IPS-20b (cell line): ENCODE results near the gene PKP2.

Source experiments
- H3K27ac ChIP-seq: one replicate; pipeline ENCODE4 v1.5.1; 2013; ENCODE audit warnings: low read length
- H3K27me3 ChIP-seq: 2 replicates; pipeline ENCODE4 v1.6.1; 2013; ENCODE audit warnings: mild to moderate bottlenecking, low read length, inconsistent platforms; ENCODE audit not compliant: insufficient read depth
- H3K36me3 ChIP-seq: 2 replicates; pipeline ENCODE4 v1.6.1; 2013; ENCODE audit warnings: low read depth, mild to moderate bottlenecking, inconsistent platforms, low read length, moderate library complexity; ENCODE audit not compliant: insufficient read depth
- H3K4me1 ChIP-seq: 2 replicates; pipeline ENCODE4 v1.6.1; 2013; ENCODE audit warnings: mild to moderate bottlenecking, control low read depth, inconsistent platforms, low read length, moderate library complexity; ENCODE audit not compliant: insufficient read depth
- H3K4me3 ChIP-seq: 2 replicates; pipeline ENCODE4 v1.5.1; 2013; ENCODE audit warnings: mild to moderate bottlenecking, low read length, inconsistent platforms
- H3K9ac ChIP-seq: 2 replicates; pipeline ENCODE4 v1.6.1; 2013; ENCODE audit warnings: low read depth, mild to moderate bottlenecking, inconsistent platforms, low read length, moderate library complexity
- H3K9me3 ChIP-seq: 2 replicates; pipeline ENCODE4 v1.6.1; 2013; ENCODE audit warnings: mild to moderate bottlenecking, low read depth, low read length, inconsistent platforms; ENCODE audit not compliant: insufficient read depth

The PKP2 gene

DNA sequence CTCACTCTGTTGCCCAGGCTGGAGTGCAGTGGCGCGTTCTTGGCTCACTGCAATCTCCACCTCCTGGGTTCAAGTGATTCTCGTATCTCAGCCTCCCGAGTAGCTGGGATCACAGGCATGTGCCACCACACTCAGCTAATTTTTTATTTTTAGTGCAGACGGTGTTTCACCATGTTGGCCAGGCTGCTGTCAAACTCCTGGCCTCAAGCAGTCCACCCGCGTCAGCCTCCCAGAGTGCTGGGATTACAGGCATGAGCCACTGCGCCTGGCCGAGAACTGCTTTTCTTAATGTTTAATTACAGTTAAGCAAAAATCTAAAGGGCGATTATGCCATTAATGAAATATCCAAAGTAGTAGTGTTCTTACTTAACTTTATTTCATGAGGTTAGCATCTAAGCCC is 154.4 kb downstream of the PKP2 start:
- H3K4me1 ChIP-seq = peaks cover 13% of the 10 kb centered on the region
- H3K27me3 ChIP-seq = no peaks in the 10 kb centered on the region
- H3K27ac ChIP-seq = no peak overlapping the region
- no peak overlapping the region for H3K4me3 ChIP-seq
- H3K9me3 ChIP-seq = no peaks in the 10 kb centered on the region
- peaks cover 94% of the 10 kb centered on the region for H3K36me3 ChIP-seq
- no peak overlapping the region for H3K9ac ChIP-seq
